GM10248 (cell line): ENCODE results near the gene SMOC2.

Experiments used
- CTCF ChIA-PET: fragments of 300-600 bp; sonication (Branson Sonifier 250); formaldehyde crosslinking; extraction: SDS; loops from one replicate; lab custom pipeline; 2021; ENCODE audit warnings: antibody characterized with exemption; lab: Yijun Ruan, JAX
- POLR2A ChIA-PET: fragments of 350-650 bp; sonication (Branson Sonifier 250); formaldehyde crosslinking; extraction: SDS; loops from one replicate; lab custom pipeline; 2020; ENCODE audit warnings: antibody characterized with exemption; lab: Yijun Ruan, JAX
- DNase-seq: peaks from one replicate; pipeline ENCODE4 v3.0.0; 2012; ENCODE audit errors: extremely low spot score
- CTCF ChIP-seq: IDR thresholded peaks from 2 replicates; pipeline ENCODE4 v1.5.1; 2012; ENCODE audit warnings: mild to moderate bottlenecking, low read depth; ENCODE audit errors: extremely low read depth, missing control alignments, control extremely low read depth

SMOC2 gene

GRCh38 chr6:168581706-168582105 lies 140.7 kb downstream of the SMOC2 start:
- ChIA-PET CTCF (no interaction called here), POLR2A (no interaction called here)
- no peak for TF ChIP-seq CTCF
- DNase-seq: no peak

- TF ChIP-seq CTCF: no peak
- ChIA-PET CTCF (no interaction called here), POLR2A (no interaction called here)
- no peak for DNase-seq
These were observed 141.6 kb downstream of the SMOC2 start for GRCh38 chr6:168582571-168582981.

- TF ChIP-seq CTCF: no peak
- ChIA-PET CTCF (no interaction called here), POLR2A (no interaction called here)
- no peak for DNase-seq
These were observed 142.1 kb downstream of the SMOC2 start for GRCh38 chr6:168583126-168583525.

- ChIA-PET CTCF (no interaction called here), POLR2A (no interaction called here)
- TF ChIP-seq CTCF: no peak
- no peak for DNase-seq
These were observed 142.8 kb downstream of the SMOC2 start for GRCh38 chr6:168583821-168584220.

GRCh38 chr6:168584249-168584648 lies 143.3 kb downstream of the SMOC2 start:
- DNase-seq: no peak
- no peak for TF ChIP-seq CTCF
- POLR2A ChIA-PET: no interaction called here
- CTCF ChIA-PET: no interaction called here

- ChIA-PET CTCF (no interaction called here), POLR2A (no interaction called here)
- DNase-seq: no peak
These were observed 143.7 kb downstream of the SMOC2 start for GRCh38 chr6:168584671-168585070.

More at GRCh38 chr6:168584671-168585070, 143.7 kb downstream of the SMOC2 start:
- TF ChIP-seq CTCF: no peak
